Ovary (tissue), 3 donors: Measurements from ENCODE around the gene LPIN1.

ENCODE experiments used
- POLR2A ChIP-seq: fragments of 450-650 bp; IDR thresholded peaks from one replicate; pipeline ENCODE4 v1.6.1; 2017; ENCODE audit warnings: antibody characterized with exemption, mild to moderate bottlenecking, moderate library complexity
- TF ChIP-seq, protein P1 (sequence below), 3 donors: fragments of 450-650 bp in 2 of 3; fragments of 200-600 bp in 1 of 3; IDR thresholded peaks; one replicate each; pipeline versions ENCODE4 v1.5.1 to v1.8.0; 2016 to 2022; ENCODE audit warnings: antibody characterized with exemption in 3 of 3, mild to moderate bottlenecking in 1 of 3
- donor health status: DM: no; HTN: no; CAD: no.

DNA sequence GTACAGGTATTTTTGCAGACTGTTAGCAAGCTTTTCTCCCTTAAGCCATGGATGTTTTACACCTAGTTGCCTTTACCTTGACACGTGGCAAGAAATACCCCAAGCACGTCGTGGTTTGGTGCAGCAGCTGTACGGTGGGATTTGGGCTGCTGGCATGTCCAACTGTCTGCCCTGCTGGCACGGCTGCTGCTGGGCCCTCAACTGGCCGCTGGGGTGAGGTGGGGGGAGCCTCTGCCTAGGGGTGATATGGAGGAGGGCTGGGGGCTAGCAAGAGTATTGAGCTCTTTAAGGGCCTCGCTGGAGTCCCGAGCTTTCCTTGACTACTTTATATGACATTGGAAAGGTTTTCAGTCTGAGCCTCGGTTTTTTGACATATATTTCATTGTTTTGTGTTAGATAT is 41.6 kb downstream of the LPIN1 start:
- TF ChIP-seq, protein P1, sequence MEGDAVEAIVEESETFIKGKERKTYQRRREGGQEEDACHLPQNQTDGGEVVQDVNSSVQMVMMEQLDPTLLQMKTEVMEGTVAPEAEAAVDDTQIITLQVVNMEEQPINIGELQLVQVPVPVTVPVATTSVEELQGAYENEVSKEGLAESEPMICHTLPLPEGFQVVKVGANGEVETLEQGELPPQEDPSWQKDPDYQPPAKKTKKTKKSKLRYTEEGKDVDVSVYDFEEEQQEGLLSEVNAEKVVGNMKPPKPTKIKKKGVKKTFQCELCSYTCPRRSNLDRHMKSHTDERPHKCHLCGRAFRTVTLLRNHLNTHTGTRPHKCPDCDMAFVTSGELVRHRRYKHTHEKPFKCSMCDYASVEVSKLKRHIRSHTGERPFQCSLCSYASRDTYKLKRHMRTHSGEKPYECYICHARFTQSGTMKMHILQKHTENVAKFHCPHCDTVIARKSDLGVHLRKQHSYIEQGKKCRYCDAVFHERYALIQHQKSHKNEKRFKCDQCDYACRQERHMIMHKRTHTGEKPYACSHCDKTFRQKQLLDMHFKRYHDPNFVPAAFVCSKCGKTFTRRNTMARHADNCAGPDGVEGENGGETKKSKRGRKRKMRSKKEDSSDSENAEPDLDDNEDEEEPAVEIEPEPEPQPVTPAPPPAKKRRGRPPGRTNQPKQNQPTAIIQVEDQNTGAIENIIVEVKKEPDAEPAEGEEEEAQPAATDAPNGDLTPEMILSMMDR (IDR thresholded peaks at IDR 0.05), result no peak
- no peak for TF ChIP-seq POLR2A
